ENCODE data around the gene HSPG2.

The HSPG2 gene

GRCh38 chr1:21896652-21897532 lies 40.2 kb downstream of the HSPG2 start:
- DNase-seq = no peak

GRCh38 chr1:21896026-21896425 lies 41.1 kb downstream of the HSPG2 start:
- DNase-seq = no peak

DNA sequence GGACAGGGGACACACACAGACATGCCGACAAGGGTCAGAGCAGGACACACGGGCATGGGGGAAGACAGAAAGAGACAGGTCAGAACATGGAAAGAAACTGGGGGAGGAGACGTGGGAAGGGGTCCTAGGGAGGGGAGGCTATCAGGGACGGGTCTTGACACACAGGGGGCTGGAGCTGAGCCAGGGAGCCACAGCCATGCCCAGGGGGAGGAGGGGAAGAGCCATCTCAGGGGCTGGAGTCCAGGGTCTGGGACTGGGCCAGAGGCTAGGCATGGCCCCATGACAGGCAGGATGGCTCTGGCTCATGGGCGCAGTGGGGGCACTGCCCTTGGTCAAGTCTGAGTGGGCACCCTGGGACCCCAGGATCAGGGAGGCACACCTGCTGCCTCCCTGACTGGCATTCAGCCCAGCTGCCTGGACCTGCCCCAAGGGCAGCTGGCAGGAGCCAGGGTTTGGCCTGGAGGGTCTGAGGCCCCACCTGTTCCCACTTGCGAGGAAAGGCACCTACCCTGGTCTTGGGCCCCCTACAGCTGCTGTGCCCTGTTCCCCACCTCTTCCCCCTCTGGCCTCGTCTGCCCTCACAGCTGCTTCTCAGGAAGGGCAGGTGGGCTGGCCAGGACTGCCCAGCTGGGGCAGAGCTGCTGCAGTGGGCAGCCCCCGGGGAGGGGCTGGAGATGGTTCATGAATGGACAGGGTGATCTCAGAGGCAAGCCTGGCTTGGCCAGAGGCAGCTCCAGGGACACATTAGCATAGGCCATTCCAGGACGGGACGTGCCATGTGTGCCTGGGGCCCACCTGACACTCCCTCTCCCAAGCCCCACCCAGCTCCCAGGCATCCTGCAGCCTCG lies 42.9 kb downstream of the HSPG2 start:
- no peak for DNase-seq

GRCh38 chr1:21893046-21893805 lies 43.9 kb downstream of the HSPG2 start:
- no peak for DNase-seq

DNA sequence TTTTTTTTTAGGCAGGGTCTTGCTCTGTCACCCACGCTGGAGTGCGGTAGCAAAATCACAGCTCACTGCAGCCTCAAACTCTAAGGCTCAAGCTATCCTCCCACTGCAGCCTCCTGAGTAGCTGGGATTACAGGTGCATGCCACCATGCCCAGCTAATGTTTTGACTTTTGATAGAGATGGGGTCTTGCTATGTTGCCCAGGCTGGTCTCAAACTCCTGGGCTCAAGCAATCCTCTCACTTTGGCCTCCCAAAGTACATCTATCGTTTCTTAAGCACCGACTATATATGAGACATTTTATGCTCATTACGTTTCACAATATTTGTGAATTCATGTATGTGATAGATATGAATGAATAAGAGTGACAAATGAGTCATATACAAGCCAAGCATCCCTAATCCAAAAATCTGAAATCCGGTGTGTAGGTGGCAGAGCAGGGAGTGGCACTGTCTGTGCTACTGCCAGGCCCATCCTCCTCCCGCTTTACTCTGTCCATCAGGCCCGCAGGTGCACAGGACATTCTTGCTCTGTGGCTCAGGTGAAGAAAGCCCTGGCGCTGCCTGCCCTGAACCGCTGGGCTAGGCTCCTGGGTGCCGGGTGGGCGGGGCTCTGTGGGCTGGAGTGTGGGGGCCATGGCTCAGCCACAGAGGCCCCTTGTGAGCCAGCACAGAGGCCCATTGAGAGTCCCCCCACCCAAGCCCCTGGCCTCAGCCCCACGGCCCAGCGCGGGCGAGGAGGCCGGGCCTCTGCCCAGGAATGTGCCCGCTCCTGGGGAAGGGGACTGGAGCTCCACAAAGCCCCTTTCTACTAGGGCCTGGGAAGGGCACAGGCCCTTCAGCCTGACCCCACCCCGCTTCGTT lies 45.3 kb downstream of the HSPG2 start:
- DNase-seq = no peak

DNA sequence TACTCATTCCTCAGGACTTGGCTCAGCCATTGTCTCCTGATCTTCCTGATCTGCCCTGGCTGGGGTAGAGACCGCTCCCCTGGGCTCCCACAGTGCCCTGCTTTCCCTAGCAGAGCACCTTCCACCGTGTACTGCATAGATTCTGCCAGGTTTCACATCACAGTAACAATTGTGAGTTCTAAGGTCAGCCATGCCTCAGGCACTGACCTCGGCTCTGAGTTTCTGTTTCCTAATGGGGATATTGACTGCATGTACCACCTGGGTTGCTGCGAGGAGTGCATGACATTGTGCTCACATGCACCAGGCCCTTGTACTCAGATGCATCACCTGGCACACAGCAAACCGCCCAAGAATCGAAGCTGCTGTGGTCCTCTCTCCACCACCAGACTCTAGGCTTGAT lies 46.0 kb downstream of the HSPG2 start:
- no peak for DNase-seq

DNA sequence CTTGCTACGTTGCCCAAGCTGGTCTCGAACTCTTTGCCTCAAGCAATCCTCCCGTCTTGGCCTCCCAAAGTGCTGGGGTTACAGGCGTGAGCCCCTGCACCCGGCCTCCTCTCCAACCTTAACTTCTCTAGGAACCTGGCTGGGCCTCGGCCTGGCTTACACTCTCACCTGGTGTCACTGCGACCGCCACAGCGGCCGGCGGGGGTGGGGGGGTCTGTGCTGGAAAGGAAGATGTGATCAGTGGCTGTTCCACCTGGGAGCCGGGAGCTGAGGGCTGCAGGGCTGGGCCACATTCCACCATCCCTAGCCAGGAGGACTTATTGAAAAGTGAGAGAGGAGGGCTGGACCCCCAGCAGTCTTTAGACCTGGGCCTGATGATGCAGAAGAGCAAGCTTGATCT lies 48.6 kb downstream of the HSPG2 start:
- no peak for DNase-seq

GRCh38 chr1:21887796-21888195 lies 49.3 kb downstream of the HSPG2 start:
- no peak for DNase-seq

DNA sequence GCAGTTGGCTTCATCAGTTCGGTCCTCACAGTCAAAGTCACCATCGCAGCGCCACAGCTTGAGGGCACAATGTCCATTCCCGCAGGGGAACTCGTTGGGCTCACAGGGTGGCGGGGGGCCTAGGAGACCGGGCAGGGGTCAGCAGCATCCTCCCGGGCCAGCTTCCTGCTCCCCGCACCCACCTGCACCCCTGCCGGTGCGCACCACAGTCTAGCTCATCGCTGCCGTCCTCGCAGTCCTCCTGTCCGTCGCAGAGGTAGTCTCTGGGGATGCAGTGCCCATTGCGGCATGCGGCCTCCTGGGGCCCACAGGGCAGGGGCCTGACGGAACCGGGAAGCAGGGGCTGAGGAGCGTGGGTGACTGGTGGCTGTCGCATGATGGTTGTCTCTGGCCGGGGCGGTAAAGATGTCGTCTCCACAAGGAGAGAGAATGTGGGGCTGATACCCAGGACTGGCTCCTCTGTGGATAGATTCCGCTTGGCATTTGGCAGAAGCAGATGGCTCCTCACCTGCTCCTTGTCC lies 49.8 kb downstream of the HSPG2 start:
- no peak for DNase-seq

DNA sequence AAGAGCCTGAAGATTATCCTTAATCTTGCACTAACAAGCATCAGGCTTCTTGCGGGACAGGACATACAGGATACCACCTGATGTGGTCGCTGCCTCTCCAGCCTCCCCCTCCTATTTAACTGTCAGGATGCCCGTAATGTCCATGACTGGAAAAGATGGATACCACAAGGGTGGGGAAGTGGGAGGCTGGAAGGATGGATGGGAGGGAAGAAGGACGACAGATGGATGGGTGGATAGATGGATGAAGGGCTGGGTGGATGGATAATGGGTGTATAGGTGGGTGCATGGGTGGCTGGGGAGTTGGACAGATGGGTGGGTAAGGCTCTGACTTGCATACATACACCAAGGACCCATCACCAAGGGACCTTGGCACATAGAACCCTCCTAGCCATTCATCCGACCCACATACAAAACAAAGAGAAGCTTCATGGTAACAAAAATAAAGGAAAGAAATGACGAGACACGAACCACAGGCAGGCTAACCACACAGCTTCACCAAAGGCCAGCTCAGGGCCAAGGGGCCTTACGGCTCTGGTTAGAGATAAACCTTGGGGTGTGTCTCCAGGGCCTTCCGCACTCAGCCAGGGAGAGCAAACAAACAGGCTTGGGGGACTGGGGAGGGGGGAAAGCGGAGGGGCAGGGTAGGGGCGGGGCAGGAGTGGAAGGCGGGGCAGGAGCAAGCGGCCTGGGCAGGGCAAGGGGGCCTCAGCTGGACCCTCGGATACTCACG lies 50.5 kb downstream of the HSPG2 start:
- DNase-seq = no peak

DNA sequence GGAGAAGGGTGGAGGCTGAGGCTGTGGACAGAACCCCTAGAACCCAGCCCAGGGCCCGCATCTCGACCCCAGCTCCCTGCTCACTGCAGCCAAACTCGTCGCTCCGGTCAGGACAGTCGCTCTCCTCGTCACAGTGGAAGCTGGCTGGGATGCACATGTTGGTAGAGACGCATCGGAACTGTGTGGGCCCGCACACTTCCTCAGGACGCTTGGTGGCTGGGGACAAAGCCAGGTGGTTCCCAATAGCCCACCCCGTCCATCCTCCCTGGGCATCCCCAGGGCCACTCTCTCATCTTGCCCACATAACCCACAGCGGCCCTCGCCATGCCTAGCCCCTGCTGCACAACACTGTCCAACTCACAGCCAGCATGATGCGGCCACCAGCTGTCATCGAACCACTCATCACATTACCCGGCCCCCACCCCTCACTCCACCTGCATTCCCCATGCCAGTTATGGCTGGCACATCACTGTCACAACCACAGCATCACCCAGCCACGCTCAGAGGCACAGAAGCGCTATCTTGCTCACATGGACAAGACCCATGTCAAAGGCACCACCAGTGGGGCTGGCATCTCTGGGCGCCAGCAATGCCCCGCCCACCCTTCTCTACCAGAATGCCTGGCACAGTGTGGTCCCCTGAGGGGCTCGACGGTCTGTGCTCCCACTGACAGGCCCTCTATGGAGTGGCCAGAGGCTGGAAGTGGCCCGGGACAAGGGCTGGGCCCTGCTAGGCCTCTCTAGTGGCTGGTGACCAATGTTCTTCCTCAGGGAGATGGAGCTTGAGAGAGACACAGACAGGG lies 51.7 kb downstream of the HSPG2 start:
- DNase-seq = no peak

- no peak for DNase-seq
Observed at GRCh38 chr1:21884456-21885235, 52.5 kb downstream of the HSPG2 start.

GRCh38 chr1:21882721-21883415 lies 54.2 kb downstream of the HSPG2 start:
- DNase-seq = no peak

GRCh38 chr1:21881250-21881649 lies 55.9 kb downstream of the HSPG2 start:
- DNase-seq = no peak

DNA sequence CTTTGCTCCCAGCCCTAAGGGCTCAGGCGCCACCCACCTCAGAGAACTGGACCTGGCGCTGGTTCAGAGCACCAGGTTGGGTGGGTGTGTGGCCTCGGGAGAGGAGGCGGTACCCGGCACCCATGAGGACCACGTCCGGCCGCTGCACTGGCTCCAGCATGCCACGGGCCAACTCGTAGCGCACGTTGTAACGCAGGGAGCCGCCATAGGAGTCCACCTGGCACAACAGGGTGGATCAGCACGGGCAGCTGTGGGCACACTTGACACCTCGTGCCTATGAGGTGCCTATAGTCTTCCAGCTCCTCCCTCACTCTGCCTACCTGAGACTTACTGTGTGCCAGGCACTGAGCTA lies 56.5 kb downstream of the HSPG2 start:
- DNase-seq = no peak

DNA sequence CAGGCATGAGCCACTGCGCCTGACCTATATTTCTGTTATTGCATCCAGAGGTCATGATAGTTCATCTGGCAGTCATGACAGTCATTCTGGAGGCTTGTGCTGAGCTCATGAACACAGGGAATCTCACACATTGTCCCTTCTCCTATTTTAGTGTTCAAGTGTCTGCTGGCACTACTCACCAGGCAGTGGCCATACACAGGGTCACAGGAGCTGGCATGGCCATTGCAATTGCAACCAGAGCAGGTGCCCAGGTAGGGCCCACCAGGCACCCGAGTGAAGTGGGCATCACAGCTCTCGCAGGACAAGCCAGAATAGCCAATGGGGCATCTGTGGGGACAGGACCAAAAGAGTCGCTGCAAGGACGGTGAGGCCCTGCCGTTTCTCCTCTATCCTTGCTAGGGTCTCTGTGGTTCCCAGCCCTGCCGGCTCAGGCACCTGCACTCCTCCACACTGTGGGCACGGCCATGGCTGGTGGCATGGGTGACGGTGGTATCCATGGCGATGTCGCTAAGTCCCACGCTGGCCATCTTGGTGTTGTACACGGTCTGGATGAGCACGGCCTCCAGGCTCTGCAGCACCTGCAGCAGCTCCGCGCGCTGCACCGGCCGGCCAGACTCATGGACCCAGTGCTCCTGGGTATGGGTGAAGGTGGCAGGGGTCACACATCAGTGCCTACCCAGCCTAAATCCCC lies 57.0 kb downstream of the HSPG2 start:
- no peak for DNase-seq

- no peak for DNase-seq
Observed at GRCh38 chr1:21878840-21879478, 58.2 kb downstream of the HSPG2 start.
